Measurements from ENCODE around the gene APOC1. TPM values are rescaled to one million over a fixed set of nuclear protein-coding genes. Genes with fewer than 3 reads are reported as not detected.

APOC1 gene
- total RNA-seq, 3 donors from 2014 or later (not counting 1 experiment from before 2014, with no cell fraction given): not detected

- Histone ChIP-seq H3K36me3 (ENCODE audit: control insufficient read depth, insufficient read depth, low read length) (no peaks in the 10 kb centered on the region), H3K9me3 (ENCODE audit: control insufficient read depth, insufficient read depth, low read length) (no peaks in the 10 kb centered on the region), H3K27ac (ENCODE audit: low read length) (no peak overlapping the region), H3K4me3 (ENCODE audit: low read length) (no peak overlapping the region), H3K27me3 (ENCODE audit: control insufficient read depth, insufficient read depth, low read length) (no peaks in the 10 kb centered on the region), H3K4me1 (ENCODE audit: control insufficient read depth, insufficient read depth, low read length) (no peaks in the 10 kb centered on the region)
- Mint-ChIP-seq H3K36me3 (no peaks in the 10 kb centered on the region), H3K27ac (no peak overlapping the region), H3K27me3 (ENCODE audit: low read depth in 2 of 2) (peaks cover 0 to 3% of the 10 kb centered on the region in 2 donors), H3K9me3 (no peaks in the 10 kb centered on the region), H3K4me1 (no peaks in the 10 kb centered on the region), H3K4me3 (no peak overlapping the region)
- ATAC-seq: no peak
- DNase-seq: no peak
- WGBS (ENCODE audit: insufficient coverage): 78% methylated on average over 22 of the region's 22 CpGs
- no peak for TF ChIP-seq CTCF (IDR thresholded peaks at IDR 0.05)
- intact Hi-C loops (cut with micrococcal nuclease): no loop called here
These were observed 38.5 kb upstream of the APOC1 start for GRCh38 chr19:44875666-44876451.

GRCh38 chr19:44876930-44877535 is 37.4 kb upstream of the APOC1 start:
- ATAC-seq (no peak), DNase-seq (peak in 1 of 2 donors; percentile 17)
- TF ChIP-seq CTCF (IDR thresholded peaks at IDR 0.05): no peak
- Histone ChIP-seq H3K27me3 (ENCODE audit: control insufficient read depth, insufficient read depth, low read length) (no peaks in the 10 kb centered on the region), H3K4me3 (ENCODE audit: low read length) (no peak overlapping the region), H3K27ac (ENCODE audit: low read length) (no peak overlapping the region), H3K36me3 (ENCODE audit: control insufficient read depth, insufficient read depth, low read length) (no peaks in the 10 kb centered on the region), H3K9me3 (ENCODE audit: control insufficient read depth, insufficient read depth, low read length) (no peaks in the 10 kb centered on the region), H3K4me1 (ENCODE audit: control insufficient read depth, insufficient read depth, low read length) (no peaks in the 10 kb centered on the region)
- no peak overlapping the region for H3K4me3 Mint-ChIP-seq
- no peak overlapping the region for H3K27ac Mint-ChIP-seq
- H3K36me3 Mint-ChIP-seq: no peaks in the 10 kb centered on the region
- 14% methylated on average over 4 of the region's 5 CpGs for WGBS (ENCODE audit: insufficient coverage)
- no peaks in the 10 kb centered on the region for H3K9me3 Mint-ChIP-seq
- peaks cover 0 to 6% of the 10 kb centered on the region in 2 donors for H3K27me3 Mint-ChIP-seq (ENCODE audit: low read depth in 2 of 2)
- H3K4me1 Mint-ChIP-seq: no peaks in the 10 kb centered on the region
- intact Hi-C loops (cut with micrococcal nuclease): no loop called here

- no peaks in the 10 kb centered on the region for H3K9me3 ChIP-seq (ENCODE audit: control insufficient read depth, insufficient read depth, low read length)
- Mint-ChIP-seq H3K27me3 (ENCODE audit: low read depth in 2 of 2) (peaks cover 0 to 3% of the 10 kb centered on the region in 2 donors), H3K4me1 (no peaks in the 10 kb centered on the region), H3K27ac (no peak overlapping the region), H3K9me3 (no peaks in the 10 kb centered on the region), H3K4me3 (no peak overlapping the region), H3K36me3 (no peaks in the 10 kb centered on the region)
- DNase-seq (no peak), ATAC-seq (no peak)
- intact Hi-C loops (cut with micrococcal nuclease): no loop called here
- TF ChIP-seq CTCF (IDR thresholded peaks at IDR 0.05): no peak
- no peak overlapping the region for H3K27ac ChIP-seq (ENCODE audit: low read length)
- no peaks in the 10 kb centered on the region for H3K36me3 ChIP-seq (ENCODE audit: control insufficient read depth, insufficient read depth, low read length)
- no peaks in the 10 kb centered on the region for H3K4me1 ChIP-seq (ENCODE audit: control insufficient read depth, insufficient read depth, low read length)
- no peak overlapping the region for H3K4me3 ChIP-seq (ENCODE audit: low read length)
- 86% methylated on average over 26 of the region's 26 CpGs for WGBS (ENCODE audit: insufficient coverage)
- no peaks in the 10 kb centered on the region for H3K27me3 ChIP-seq (ENCODE audit: control insufficient read depth, insufficient read depth, low read length)
These were observed 36.1 kb upstream of the APOC1 start for GRCh38 chr19:44878120-44878865.
